ENCODE data around the gene RBM15.

Gene RBM15

GRCh38 chr1:110328700-110329099 is 10.5 kb upstream of the RBM15 start:
- in situ Hi-C loops (cut with MboI; ENCODE audit: low sequenced_read_pairs, unreplicated experiment) = loop anchor here (10.0 kb wide), 1 partner anchor 126 kb away; the partner anchor contains the start of gene PROK1
- TF ChIP-seq, protein P1, sequence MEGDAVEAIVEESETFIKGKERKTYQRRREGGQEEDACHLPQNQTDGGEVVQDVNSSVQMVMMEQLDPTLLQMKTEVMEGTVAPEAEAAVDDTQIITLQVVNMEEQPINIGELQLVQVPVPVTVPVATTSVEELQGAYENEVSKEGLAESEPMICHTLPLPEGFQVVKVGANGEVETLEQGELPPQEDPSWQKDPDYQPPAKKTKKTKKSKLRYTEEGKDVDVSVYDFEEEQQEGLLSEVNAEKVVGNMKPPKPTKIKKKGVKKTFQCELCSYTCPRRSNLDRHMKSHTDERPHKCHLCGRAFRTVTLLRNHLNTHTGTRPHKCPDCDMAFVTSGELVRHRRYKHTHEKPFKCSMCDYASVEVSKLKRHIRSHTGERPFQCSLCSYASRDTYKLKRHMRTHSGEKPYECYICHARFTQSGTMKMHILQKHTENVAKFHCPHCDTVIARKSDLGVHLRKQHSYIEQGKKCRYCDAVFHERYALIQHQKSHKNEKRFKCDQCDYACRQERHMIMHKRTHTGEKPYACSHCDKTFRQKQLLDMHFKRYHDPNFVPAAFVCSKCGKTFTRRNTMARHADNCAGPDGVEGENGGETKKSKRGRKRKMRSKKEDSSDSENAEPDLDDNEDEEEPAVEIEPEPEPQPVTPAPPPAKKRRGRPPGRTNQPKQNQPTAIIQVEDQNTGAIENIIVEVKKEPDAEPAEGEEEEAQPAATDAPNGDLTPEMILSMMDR (IDR thresholded peaks at IDR 0.05; ENCODE audit: borderline replicate concordance, control extremely low read depth, extremely low read depth, insufficient read depth, missing control alignments) = no peak
- DNase-seq (ENCODE audit: low spot score) = no peak

DNA sequence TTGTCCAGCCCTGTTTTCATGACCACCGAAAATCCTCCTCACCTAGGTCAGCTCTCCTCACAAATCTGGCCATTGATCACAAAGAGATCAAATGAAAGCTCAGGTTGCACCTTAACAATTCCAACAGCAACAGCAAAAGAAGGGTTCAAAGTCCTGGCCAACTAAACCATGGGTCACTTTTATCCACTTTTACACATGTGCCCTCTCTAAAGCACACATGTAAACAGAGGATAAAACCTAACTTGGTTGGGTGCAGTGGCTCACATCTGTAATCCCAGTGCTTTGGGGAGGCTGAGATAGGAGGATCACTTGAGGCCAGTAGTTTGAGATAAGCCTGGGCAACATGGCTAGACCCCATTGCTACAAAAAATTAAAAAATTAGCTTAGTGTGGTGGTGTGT is 3.9 kb upstream of the RBM15 start:
- no peak for DNase-seq (ENCODE audit: low spot score)
- TF ChIP-seq, protein P1 (IDR thresholded peaks at IDR 0.05; ENCODE audit: borderline replicate concordance, control extremely low read depth, extremely low read depth, insufficient read depth, missing control alignments) = no peak
- in situ Hi-C loops (cut with MboI; ENCODE audit: low sequenced_read_pairs, unreplicated experiment) = no loop called here

DNA sequence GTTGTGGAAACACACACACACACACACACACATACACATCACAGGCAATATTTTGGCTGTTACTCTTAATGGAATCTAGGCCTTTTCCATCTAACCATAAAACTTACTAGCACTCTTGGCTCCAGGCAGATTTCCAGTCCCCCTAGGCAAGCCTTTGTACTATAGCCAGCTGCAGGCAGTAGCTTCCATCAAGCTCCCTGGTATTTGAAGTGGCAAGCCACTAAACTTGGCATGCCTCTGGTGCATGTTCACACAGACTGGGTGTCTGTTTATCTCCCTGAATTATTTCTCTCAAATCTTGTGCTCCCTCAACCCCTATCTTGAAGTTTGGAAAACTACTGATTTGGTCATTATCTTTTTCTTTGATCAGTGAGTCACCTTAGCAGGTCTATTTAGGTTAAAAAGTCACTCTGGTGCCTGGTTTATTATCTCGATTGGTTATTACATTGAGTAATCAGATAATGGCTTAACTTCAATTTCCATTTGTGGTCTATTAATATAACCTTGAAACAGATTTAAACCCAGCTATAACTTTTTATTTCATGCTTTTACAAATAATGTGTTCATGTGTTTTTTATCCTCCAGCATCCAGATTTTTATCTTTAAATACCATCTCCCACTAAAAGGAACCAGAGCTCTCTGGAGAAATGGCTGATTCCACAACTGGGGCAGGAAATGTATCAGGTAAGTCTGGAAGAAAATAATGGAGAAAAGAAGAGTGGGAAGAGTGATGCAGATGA is 2.7 kb upstream of the RBM15 start:
- TF ChIP-seq, protein P1 (IDR thresholded peaks at IDR 0.05; ENCODE audit: borderline replicate concordance, control extremely low read depth, extremely low read depth, insufficient read depth, missing control alignments) = no peak
- in situ Hi-C loops (cut with MboI; ENCODE audit: low sequenced_read_pairs, unreplicated experiment) = no loop called here
- no peak for DNase-seq (ENCODE audit: low spot score)

DNA sequence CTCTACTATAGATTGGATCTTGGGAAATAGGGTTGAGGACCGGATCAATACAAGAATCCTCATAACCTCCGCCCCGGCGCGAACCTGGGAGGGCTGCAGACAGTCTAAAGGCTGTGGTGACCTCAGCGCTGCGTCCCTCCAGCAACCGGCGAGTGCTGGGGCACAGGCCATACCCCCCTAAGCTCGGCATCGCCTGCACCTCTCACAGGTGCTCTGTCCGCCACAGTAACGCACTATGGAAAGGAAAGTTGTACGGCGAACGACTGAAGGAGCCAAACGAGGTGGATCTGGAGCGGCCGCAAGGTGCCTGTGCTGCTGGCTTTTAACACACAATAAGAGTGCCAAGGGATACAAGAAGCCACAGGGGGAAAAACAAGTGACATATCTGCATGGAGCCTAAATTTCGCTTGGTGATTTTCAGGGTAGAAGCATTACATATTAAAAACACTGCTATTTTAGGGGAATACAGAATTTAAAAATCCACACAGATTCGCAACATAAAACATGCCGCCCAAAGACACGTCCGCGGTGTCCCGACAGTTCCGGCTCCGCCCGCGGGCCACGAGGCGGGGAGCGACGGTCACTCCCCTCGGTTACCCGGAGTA is 1.4 kb upstream of the RBM15 start:
- in situ Hi-C loops (cut with MboI; ENCODE audit: low sequenced_read_pairs, unreplicated experiment) = no loop called here
- DNase-seq (ENCODE audit: low spot score) = peak; percentile 33
- TF ChIP-seq, protein P1 (IDR thresholded peaks at IDR 0.05; ENCODE audit: borderline replicate concordance, control extremely low read depth, extremely low read depth, insufficient read depth, missing control alignments) = no peak

- TF ChIP-seq, protein P1 (IDR thresholded peaks at IDR 0.05; ENCODE audit: borderline replicate concordance, control extremely low read depth, extremely low read depth, insufficient read depth, missing control alignments) = peak; percentile 52
- in situ Hi-C loops (cut with MboI; ENCODE audit: low sequenced_read_pairs, unreplicated experiment) = no loop called here
- DNase-seq (ENCODE audit: low spot score) = peak; percentile 92
These were observed 780 bp upstream of the RBM15 start for GRCh38 chr1:110338309-110338885.

DNA sequence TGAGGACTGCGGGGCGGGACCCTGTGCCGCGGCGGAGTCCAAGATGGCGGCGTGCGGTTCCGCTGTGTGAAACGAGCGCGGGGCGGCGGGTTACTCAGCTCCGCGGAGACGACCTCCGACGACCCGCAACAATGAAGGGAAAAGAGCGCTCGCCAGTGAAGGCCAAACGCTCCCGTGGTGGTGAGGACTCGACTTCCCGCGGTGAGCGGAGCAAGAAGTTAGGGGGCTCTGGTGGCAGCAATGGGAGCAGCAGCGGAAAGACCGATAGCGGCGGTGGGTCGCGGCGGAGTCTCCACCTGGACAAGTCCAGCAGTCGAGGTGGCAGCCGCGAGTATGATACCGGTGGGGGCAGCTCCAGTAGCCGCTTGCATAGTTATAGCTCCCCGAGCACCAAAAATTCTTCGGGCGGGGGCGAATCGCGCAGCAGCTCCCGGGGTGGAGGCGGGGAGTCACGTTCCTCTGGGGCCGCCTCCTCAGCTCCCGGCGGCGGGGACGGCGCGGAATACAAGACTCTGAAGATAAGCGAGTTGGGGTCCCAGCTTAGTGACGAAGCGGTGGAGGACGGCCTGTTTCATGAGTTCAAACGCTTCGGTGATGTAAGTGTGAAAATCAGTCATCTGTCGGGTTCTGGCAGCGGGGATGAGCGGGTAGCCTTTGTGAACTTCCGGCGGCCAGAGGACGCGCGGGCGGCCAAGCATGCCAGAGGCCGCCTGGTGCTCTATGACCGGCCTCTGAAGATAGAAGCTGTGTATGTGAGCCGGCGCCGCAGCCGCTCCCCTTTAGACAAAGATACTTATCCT is 430 bp downstream of the RBM15 start:
- TF ChIP-seq, protein P1 (IDR thresholded peaks at IDR 0.05; ENCODE audit: borderline replicate concordance, control extremely low read depth, extremely low read depth, insufficient read depth, missing control alignments) = no peak
- peak; percentile 70 for DNase-seq (ENCODE audit: low spot score)
- in situ Hi-C loops (cut with MboI; ENCODE audit: low sequenced_read_pairs, unreplicated experiment) = no loop called here
